HuH-7.5 (cell line): Measurements from ENCODE around the gene ALKBH2.
A peak's percentile ranks its signal among the peaks of the same experiment; 100 is the strongest.
"Not testable (repeated sequence)": the region's sequence is repeated elsewhere in the genome, so short reads cannot be mapped to it uniquely, and the experiment has no call there.

Experiments used
- DNase-seq: peaks from one replicate; pipeline ENCODE4 v3.0.0; 2011; ENCODE audit warnings: low spot score

The ALKBH2 gene

DNA sequence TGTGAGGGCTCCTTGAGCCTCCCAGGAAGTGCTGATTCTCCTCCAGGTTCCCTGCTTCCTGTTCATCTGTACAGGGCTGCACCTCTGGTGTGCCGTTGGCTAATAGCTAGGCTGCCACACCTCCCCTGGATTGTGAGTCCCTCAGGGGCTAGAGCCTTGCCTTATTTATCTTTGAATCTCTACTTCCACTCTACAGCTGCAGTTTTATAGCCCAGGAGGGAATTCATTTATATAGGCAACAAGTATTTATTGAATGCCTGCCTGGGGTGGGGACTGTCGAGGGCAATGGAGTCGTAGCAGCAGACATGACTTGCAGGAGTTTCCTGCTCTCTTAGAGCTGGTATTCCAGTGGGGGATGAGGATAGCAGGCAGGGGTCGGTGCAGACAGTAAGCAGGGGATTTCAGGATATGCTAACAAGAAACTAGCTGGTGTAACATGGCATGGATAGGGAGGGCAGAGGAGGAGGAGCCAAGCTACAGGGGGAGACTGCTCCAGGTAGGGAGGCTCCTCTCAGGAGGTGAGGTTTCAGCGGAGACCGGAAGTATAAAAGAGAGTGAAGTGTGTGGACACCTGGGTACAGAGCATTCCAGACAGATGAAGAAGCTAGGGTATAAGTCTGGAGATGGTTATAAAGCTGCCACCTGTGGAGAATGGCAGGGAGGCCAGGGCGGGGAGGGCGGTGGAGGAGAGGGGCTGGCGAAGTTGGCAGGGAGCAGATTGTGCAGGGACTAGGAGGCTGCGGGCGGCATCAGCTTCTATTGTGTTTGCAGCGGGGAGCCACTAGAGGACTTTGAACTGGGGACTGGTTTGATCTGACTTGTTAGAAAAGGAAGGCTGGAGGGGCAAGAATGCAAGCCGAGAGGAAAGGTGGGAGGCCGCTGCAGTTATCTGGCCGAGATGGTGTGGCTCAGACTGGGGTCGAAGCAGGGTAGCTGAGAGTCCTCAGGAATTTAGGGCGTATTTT, 23.7 kb downstream of the ALKBH2 start:
- no peak for DNase-seq

DNA sequence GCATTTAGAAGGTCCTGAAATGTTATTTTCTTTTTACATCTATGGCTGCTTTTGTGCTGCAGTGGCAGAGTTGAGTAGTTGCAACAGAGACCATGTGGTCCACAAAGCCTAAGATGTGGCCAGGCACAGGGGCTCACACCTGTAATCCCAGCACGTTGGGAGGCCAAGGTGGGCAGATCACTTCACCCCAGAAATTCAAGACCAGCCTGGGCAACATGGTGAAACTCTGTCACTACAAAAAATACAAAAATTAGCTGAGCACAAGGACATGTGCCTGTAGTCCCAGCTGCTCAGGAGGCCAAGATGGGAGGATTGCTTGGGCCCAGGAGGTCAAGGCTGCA, 27.4 kb downstream of the ALKBH2 start:
- no peak for DNase-seq

DNA sequence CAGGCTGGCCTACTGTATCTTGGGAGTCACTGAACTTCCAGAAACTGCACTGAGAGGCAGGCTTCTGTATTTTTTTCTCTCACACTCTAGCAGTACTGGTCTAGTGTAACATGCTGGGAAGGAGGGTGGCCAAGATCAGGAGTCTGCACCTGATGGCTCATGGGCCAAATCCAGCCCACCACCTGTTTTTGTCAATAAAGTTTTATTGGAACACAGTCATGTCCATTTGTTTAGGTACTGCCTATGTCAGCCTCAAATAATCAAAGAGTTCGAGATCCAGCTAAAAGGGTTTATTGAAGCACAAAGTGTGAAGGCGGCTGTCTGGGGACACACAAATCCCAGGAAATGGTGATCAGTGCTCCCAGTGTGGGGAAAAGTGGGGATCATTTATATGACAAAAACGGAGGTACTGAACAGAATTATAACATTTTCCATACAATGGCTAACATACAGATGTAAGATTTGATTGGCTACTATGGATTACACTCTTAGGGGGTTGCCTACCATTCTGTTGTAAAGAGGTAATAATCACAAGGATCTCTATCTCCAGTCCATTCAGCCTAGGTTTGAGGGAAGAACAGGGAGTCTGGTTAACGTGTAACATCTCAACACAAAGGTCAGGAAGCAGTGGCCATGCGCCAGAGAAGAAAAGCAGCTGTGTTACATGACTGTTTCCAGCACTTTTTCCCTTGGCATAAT, 28.0 kb downstream of the ALKBH2 start:
- peak; percentile 29 for DNase-seq

DNA sequence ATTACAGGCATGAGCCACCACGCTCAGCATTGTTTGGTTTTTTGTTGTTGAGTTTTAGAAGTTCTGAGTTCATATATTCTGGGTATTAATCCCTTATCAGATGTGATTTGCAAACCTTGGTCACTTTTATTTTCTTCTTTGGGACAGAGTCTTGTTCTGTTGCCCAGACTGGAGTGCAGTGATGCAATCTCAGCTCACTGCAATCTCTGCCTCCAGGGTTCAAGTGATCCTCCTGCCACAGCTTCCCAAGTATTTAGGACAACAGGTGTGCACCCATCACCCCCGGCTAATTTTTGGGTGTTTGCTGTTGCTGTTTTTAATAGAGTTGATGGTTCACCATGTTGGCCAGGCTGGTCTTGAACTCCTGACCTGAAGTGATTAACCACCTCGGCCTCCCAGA, 29.1 kb downstream of the ALKBH2 start:
- DNase-seq = no peak

DNA sequence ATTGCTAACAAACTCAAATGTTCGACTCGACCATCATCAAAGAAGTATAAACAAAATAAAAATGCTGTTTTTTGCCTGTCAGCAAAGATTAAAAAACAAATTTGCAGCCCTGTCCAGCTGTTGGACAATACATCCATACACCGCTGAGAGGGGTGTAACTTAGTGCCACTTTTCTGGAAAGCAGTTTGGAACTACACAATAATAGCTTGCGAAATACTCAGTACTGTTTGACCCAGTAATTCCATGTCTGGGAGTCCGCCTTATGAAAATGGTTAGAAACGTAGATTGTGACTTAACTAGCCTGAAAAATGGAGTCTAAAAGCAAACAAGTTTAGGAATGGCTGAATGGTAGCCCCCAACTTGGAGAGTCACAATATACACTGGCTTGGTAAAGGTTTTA, 34.5 kb downstream of the ALKBH2 start:
- DNase-seq = no peak

DNA sequence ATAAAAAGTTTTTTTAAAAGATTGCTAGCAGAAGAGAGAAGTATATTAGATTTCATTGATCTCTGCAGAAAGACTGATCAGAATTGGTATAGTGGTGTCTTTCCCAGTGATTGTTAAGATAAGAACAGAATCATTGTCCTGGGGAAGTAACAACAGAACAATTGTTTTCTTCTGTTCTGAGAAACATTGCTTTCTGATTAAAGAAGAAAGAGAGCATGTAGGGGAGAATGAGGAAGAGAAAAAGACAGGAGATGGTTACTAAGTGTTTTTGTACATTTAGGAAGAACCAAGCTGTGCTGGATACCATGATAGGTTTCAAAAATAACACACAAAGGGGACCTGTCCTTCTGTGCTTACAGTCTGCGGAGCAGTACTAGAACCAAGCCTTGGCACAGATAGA, 35.9 kb downstream of the ALKBH2 start:
- DNase-seq = no peak

DNA sequence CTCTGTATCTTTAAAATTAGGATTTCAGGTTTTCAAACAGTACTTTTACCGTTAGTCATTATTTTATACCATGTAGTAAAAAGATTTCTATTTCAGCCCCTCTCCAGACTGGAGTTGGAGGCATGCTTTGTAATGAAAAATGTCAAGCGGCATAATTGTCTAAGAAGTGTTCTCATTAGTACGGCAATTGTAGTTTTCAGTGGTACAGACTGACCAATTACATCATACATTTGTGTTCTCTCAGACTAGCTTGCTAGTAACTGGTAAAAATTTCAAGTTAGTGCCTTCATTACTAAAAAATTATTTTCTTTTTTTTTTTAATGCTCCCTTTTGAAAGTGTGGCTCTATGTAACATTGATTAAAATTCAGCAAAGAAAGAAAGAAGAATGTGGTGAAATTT, 36.4 kb downstream of the ALKBH2 start:
- DNase-seq = no peak

DNA sequence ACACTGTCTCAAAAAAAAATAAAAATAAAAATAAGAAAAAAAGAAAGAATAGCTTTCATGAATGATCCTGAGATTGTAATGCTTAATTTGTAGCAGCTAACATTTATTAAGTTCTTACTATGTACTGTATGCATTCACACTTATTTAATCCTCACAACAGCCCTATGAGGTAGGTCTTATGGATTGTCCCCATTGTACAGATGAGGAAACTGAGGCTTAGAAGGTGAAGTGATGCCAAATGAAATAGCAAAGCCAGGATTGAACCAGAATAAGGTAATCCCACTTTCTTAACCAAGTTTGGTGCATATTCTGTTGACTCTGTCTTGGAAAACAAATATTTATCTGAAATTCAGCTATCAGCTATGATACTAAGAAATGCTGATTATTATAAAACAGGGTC, 38.8 kb downstream of the ALKBH2 start:
- DNase-seq = no peak

DNA sequence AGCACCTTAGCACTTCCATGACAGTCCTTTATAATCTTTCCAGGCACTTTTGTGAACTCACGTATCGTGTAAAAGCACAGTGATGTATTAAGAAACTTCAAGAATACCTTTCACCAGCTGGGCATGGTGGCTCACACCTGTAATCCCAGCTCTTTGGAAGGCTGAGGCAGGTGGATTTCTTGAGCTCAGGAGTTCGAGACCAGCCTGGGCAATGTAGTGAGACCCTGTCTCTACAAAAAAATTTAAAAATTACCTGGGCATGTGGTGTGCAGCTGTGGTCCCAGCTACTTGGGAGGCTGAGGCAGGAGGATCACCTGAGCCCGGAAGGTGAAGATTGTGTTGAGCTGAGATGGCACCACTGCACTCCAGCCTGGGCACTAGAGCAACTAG, 39.2 kb downstream of the ALKBH2 start:
- not testable (repeated sequence) for DNase-seq

DNA sequence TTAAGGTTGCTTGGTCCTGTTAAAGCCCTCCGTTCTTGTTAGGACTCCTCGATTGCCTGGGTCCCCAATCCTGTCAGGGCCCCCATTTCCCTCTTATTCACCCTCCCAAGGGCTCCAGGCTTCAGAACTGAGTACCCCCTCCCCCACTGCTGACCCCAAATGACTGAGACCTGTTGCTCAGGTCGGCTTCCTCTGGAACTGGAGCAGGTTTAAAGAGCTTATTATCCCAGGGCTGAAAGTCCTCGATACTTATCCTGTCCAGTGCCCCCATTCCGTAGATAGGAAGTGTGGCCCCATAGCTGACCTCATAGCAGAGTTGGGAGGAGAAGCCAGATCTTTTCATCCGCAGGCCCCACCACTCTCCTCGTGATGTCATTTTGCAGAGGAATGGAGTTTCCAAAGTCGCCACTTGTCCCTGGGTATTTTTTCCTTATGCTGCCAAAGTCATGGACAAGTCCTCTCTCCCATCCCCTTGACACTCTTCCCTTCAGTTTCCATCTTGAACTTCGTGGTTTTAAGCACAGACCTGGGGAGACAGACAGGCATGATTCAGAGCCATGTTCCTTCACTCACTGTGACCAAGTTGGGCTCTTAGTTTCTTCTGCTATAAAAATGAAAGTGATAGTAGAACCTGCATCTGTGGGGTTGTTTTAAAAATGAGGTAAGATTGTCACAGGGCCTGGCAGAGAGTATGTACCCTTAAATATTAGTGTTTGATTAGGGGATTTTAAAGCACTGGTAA, 39.7 kb downstream of the ALKBH2 start:
- DNase-seq = no peak

DNA sequence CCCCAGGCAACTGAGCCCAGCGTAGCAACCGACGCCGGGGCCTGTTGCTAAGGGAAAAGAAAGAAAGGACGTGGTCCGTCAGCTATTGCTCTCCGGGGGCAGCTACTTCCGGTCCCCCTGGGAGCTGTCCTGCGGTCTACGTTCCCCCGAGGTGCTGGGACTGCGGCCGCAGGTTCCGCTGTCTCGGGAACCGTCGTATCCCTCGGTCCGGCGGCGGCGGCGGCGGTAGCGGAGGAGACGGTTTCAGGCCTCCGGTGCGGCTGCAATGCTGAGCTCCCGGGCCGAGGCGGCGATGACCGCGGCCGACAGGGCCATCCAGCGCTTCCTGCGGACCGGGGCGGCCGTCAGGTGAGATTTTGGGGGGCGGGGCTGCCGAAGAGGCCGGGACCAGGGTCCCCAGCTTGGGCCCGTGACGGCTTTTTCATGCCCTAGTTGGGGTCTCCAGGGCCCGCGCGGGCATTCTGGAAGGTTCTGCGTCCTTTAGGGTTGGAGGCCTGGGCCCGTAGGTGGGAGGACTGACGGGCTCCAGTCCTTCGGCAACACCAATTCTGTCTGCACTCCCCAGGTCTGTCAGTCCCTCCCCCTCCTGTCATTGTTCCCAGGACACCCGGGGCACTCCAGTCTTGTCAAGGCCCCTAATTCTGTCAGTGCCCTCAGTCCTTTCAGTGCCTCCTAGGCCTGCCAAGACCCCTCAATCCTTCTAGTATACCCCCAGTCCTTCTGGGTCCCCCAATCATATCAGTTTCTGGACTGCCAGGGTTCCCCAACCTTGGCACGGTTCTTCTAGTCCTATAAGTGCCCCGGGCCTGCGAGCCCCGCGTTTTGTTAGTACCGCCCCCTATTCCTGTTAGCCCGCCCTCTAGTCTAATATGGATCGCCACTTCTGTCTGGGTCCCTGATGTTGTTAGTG, 40.6 kb downstream of the ALKBH2 start, which contains the start of gene USP30:
Gene USP30, plus strand, starts transcription at position 163 of the 910 bp plus-strand sequence. Its CDS starts 103 bp downstream, at position 266.
- peak; percentile 75 for DNase-seq

DNA sequence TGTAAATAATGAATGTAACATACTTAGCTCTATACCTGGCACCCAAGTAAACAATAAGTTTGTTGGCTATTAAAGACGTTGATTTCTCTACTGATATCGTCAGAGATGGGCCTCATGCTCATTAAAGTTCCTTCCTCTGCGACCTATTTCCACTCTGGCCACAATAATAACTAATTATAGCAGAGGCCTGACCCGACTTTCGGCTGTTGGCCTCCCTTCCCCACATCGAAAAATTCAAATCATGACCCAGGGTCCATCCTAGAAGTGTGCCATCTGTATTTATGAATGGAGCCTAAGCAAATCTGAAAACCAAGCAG, 41.2 kb downstream of the ALKBH2 start:
- no peak for DNase-seq

DNA sequence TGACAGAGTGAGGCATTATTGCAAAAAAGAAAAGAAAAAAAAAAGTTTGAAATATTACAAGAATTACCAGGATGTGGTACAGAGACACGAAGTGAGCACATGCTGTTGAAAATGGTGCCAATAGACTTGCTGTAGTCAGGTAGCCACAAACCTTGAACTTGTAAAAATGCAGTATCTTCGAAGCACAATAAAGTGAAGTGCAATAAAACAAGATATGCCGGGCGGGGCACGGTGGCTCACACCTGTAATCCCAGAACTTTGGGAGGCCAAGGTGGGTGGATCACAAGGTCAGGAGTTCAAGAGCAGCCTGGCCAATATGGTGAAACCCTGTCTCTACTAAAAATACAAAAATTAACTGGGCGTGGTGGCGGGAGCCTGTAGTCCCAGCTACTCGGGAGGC, 43.5 kb downstream of the ALKBH2 start:
- DNase-seq = not testable (repeated sequence)

DNA sequence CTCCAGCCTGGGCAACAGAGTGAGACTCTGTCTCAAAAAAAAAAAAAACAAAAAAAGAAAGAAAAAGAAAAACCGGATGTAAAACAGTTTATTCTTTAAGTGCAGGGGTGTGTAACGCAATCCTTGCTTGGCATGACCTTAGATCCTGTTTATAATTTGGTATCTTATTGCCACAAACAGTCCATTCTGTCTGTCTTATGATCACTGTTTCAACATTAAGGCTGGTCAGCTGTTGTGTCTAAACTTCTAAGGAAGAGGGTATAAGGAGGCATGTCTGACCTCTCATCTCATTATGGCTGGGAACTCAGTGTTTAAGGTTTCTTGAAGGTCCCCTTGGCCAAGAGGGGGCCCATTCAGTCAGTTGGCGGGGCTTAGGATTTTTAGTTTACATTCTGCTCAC, 44.6 kb downstream of the ALKBH2 start:
- DNase-seq = not testable (repeated sequence)

DNA sequence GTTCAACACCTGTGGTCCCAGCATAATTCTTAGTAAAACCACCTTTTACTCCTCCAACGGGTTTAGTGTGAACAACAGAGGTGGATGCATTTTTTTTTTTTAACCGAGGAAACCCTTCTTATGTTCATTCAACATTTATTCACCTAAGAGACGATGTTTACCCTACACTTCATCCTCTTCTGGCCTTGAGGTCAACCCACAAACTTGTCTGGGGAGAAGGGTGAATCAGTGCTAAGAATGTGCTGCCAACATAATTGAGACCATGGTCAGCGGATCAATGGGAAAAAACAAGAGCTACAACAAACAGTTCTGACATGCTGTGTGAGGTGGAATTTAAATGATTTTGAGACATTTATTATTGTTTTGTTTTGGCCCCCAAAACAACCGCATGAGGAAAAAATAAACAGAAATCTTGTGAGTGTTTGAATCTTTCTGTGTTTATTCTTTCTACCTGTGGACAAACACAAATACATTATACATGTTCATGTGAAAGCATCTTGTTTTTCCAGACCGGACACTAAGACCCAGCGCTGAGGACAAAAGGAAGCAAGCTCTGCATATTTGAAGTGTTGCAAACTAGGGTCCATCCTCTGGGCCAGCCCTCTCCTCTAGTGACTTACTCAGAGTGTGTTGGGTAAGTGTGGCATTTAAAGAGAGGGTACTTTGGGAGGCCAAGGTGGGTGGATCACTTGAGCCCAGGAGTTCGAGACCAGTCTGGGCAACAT, 46.0 kb downstream of the ALKBH2 start:
- no peak for DNase-seq

DNA sequence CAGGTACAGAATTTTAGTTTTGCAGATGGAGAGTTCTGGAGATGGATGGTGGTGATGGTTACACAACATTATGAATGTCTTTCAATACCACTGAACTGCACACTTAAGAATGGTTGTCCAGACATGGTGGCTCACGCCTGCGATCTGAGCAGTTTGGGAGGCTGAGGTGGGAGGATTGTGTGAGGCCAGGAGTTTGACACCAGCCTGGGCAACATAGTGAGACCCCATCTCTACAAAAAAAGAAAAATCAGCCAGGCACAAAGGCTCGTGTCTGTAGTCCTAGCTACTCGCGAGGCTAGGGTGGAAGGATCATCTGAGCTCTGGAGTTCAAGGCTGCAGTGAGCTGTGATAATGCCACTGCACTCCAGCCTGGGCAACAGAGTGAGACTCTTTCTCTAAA, 49.0 kb downstream of the ALKBH2 start:
- no peak for DNase-seq
